Keratinocyte (primary cell): Measurements from ENCODE around the gene DHCR7. TPM values are rescaled to one million over a fixed set of nuclear protein-coding genes. Genes with fewer than 3 reads are reported as not detected.

Experiments used
- DNase-seq: peaks from one replicate; pipeline ENCODE4 v3.0.0-alpha.2; 2011; ENCODE audit warnings: low read depth, missing footprints, low spot score
- FAIRE-seq: peaks from 2 replicates; lab custom pipeline; 2011; peaks lifted over from hg19 to GRCh38; lab: Jason Lieb, UNC
- H2AFZ ChIP-seq: 2 replicates; pipeline ENCODE4 v1.6.0; 2012; ENCODE audit warnings: low read length, control low read depth, inconsistent platforms; ENCODE audit not compliant: control insufficient read depth
- H3K27ac ChIP-seq: 2 replicates; pipeline ENCODE4 v1.5.1; 2011; ENCODE audit warnings: low read length; ENCODE audit not compliant: control insufficient read depth, insufficient read depth
- H3K27me3 ChIP-seq: 3 replicates; pipeline ENCODE4 v1.6.0; 2011; ENCODE audit warnings: low read length; ENCODE audit not compliant: control insufficient read depth, insufficient read depth; ENCODE audit errors: extremely low read depth
- H3K36me3 ChIP-seq, 2 experiments: 2 replicates in 1 of 2; 3 replicates in 1 of 2; pipeline ENCODE4 v1.5.1; 2011; ENCODE audit warnings: low read length in 2 of 2, mild to moderate bottlenecking in 1 of 2; ENCODE audit not compliant: control insufficient read depth in 2 of 2, insufficient read depth in 2 of 2; ENCODE audit errors: extremely low read depth in 1 of 2
- H3K4me1 ChIP-seq: 3 replicates; pipeline ENCODE4 v1.5.1; 2011; ENCODE audit warnings: low read length; ENCODE audit not compliant: control insufficient read depth, insufficient read depth; ENCODE audit errors: extremely low read depth
- H3K4me2 ChIP-seq: 3 replicates; pipeline ENCODE4 v1.6.0; 2011; ENCODE audit warnings: low read depth, low read length; ENCODE audit not compliant: control insufficient read depth, insufficient read depth; ENCODE audit errors: extremely low read depth
- H3K4me3 ChIP-seq, 3 experiments: fragments of 200-600 bp in 1 of 3; sonication (generic) in 1 of 3; 2 replicates in 2 of 3; 3 replicates in 1 of 3; pipeline ENCODE4 v1.5.1; 2011 to 2016; ENCODE audit warnings: low read length in 3 of 3, mild to moderate bottlenecking in 3 of 3, control low read depth in 2 of 3, inconsistent platforms in 1 of 3, low read depth in 1 of 3, mixed read lengths in 1 of 3, mixed run types in 1 of 3, moderate library complexity in 1 of 3; ENCODE audit not compliant: control insufficient read depth in 2 of 3, insufficient read depth in 2 of 3; ENCODE audit errors: extremely low read depth in 1 of 3
- H3K79me2 ChIP-seq: 2 replicates; pipeline ENCODE4 v1.6.0; 2012; ENCODE audit warnings: low read length; ENCODE audit not compliant: control insufficient read depth, insufficient read depth
- H3K9ac ChIP-seq: 3 replicates; pipeline ENCODE4 v1.6.0; 2011; ENCODE audit warnings: low read length; ENCODE audit not compliant: control insufficient read depth, insufficient read depth; ENCODE audit errors: extremely low read depth
- H3K9me1 ChIP-seq: 3 replicates; pipeline ENCODE4 v1.6.0; 2011; ENCODE audit warnings: low read length; ENCODE audit not compliant: control insufficient read depth, insufficient read depth; ENCODE audit errors: extremely low read depth
- H3K9me3 ChIP-seq: 2 replicates; pipeline ENCODE4 v1.5.1; 2012; ENCODE audit warnings: low read depth, low read length; ENCODE audit not compliant: control insufficient read depth
- H4K20me1 ChIP-seq: 3 replicates; pipeline ENCODE4 v1.6.0; 2011; ENCODE audit warnings: low read length; ENCODE audit not compliant: control insufficient read depth, insufficient read depth; ENCODE audit errors: extremely low read depth
- CTCF ChIP-seq, 3 experiments: IDR thresholded peaks in 1 of 3; conservative IDR thresholded peaks in 1 of 3; optimal IDR thresholded peaks in 1 of 3; 2 replicates in 2 of 3; 3 replicates in 1 of 3; pipeline versions ENCODE3 to v1.5.1; 2011; ENCODE audit warnings: low read length in 3 of 3, mild to moderate bottlenecking in 3 of 3, moderate library complexity in 2 of 3, control low read depth in 1 of 3, inconsistent platforms in 1 of 3; ENCODE audit not compliant: insufficient read depth in 2 of 3; ENCODE audit errors: extremely low read depth in 1 of 3
- EZH2 ChIP-seq: IDR thresholded peaks from one replicate; pipeline ENCODE4 v1.6.1; 2012; ENCODE audit warnings: inconsistent platforms, mild to moderate bottlenecking, low read length, moderate library complexity
- dilution Hi-C: fragments of 300-500 bp; cut with MboI; formaldehyde crosslinking; loops from one replicate; pipeline ENCODE4 v1.7.0; 2020; ENCODE audit warnings: low sequenced_read_pairs; ENCODE audit not compliant: extremely low pct_ligation_motif_present
- polyA plus RNA-seq, 5 experiments: library from polyadenylated mRNA; depleted of rRNA in 3 of 5; stranded (reverse) in 3 of 5; stranded (forward) in 1 of 5; unstranded in 1 of 5; fragments of >200 nt; gene quantifications; 1 replicate in 1 of 5; 2 replicates in 3 of 5; 3 replicates in 1 of 5; pipeline versions ENCODE4 v1.2.1 to v1.2.3, GENCODE V29; 2011 to 2012; ENCODE audit warnings: missing spikeins in 2 of 5, low read depth in 1 of 5, low replicate concordance in 1 of 5

Gene DHCR7
- polyA plus RNA-seq, 1 donor (not counting 4 experiments of a cell fraction or from before 2014, with no cell fraction given) = 143 TPM

GRCh38 chr11:71391352-71391751 lies 56.8 kb downstream of the DHCR7 start:
- Histone ChIP-seq H3K36me3 (no peaks in the 10 kb centered on the region), H3K4me2 (no peak overlapping the region), H3K4me1 (no peaks in the 10 kb centered on the region), H3K4me3 (no peak overlapping the region), H3K9me1 (no peaks in the 10 kb centered on the region), H3K9ac (no peak overlapping the region), H2AFZ (no peak overlapping the region), H3K27me3 (peaks cover 32% of the 10 kb centered on the region), H4K20me1 (no peaks in the 10 kb centered on the region), H3K9me3 (no peaks in the 10 kb centered on the region), H3K27ac (no peak overlapping the region), H3K79me2 (no peaks in the 10 kb centered on the region)
- TF ChIP-seq CTCF (optimal IDR thresholded peaks at IDR 0.05 in 1 of 3, IDR thresholded peaks at IDR 0.05 in 1 of 3, conservative IDR thresholded peaks at IDR 0.05 in 1 of 3; ENCODE audit: extremely low read depth in 1 of 3, insufficient read depth in 2 of 3, low read length in 3 of 3) = no peak
- TF ChIP-seq EZH2 = no peak
- no peak for DNase-seq
- dilution Hi-C loops = no loop called here
- no peak for FAIRE-seq

- Histone ChIP-seq H3K27ac (no peak overlapping the region), H3K4me2 (no peak overlapping the region), H3K9ac (no peak overlapping the region), H3K9me3 (no peaks in the 10 kb centered on the region), H3K9me1 (no peaks in the 10 kb centered on the region), H4K20me1 (no peaks in the 10 kb centered on the region), H3K4me1 (no peaks in the 10 kb centered on the region), H3K36me3 (no peaks in the 10 kb centered on the region), H3K27me3 (peaks cover 32% of the 10 kb centered on the region), H2AFZ (no peak overlapping the region), H3K4me3 (no peak overlapping the region), H3K79me2 (no peaks in the 10 kb centered on the region)
- TF ChIP-seq CTCF (optimal IDR thresholded peaks at IDR 0.05 in 1 of 3, IDR thresholded peaks at IDR 0.05 in 1 of 3, conservative IDR thresholded peaks at IDR 0.05 in 1 of 3; ENCODE audit: extremely low read depth in 1 of 3, insufficient read depth in 2 of 3, low read length in 3 of 3) (no peak), EZH2 (no peak)
- DNase-seq = no peak
- FAIRE-seq = no peak
- dilution Hi-C loops = no loop called here
Observed at GRCh38 chr11:71388637-71389235, 59.5 kb downstream of the DHCR7 start.
